Neuronal stem cell (in vitro differentiated cells): ENCODE measurements around the gene LCN2.

Experiments used
- DNase-seq: peaks from one replicate; pipeline ENCODE4 v3.0.0-alpha.2; 2013; ENCODE audit warnings: low spot score
- H2AFZ ChIP-seq: one replicate; pipeline ENCODE4 v1.6.1; 2013; ENCODE audit warnings: mild to moderate bottlenecking, low read length, inconsistent platforms
- H2AK5ac ChIP-seq: 2 replicates; pipeline ENCODE4 v1.6.1; 2013; ENCODE audit warnings: low read depth, mild to moderate bottlenecking, inconsistent platforms, low read length, moderate library complexity, mixed read lengths
- H2BK120ac ChIP-seq: 2 replicates; pipeline ENCODE4 v1.6.1; 2013; ENCODE audit warnings: low read depth, mild to moderate bottlenecking, inconsistent platforms, low read length, moderate library complexity, mixed read lengths
- H2BK12ac ChIP-seq: one replicate; pipeline ENCODE4 v1.6.1; 2013; ENCODE audit warnings: low read length, inconsistent platforms
- H2BK15ac ChIP-seq: 2 replicates; pipeline ENCODE4 v1.6.1; 2013; ENCODE audit warnings: mild to moderate bottlenecking, low read length, inconsistent platforms, mixed read lengths
- H2BK5ac ChIP-seq: one replicate; pipeline ENCODE4 v1.6.1; 2013; ENCODE audit warnings: inconsistent platforms, mild to moderate bottlenecking, low read length, moderate library complexity
- H3K14ac ChIP-seq: one replicate; pipeline ENCODE4 v1.6.1; 2013; ENCODE audit warnings: low read length, inconsistent platforms
- H3K18ac ChIP-seq: 2 replicates; pipeline ENCODE4 v1.6.1; 2013; ENCODE audit warnings: low read length, inconsistent platforms
- H3K23ac ChIP-seq: 2 replicates; pipeline ENCODE4 v1.6.1; 2013; ENCODE audit warnings: low read depth, mild to moderate bottlenecking, mixed read lengths, low read length, inconsistent platforms; ENCODE audit not compliant: poor library complexity
- H3K27ac ChIP-seq: replicated peaks from 3 replicates; pipeline ENCODE4 v1.5.1; 2013; ENCODE audit warnings: low read length, inconsistent platforms
- H3K27me3 ChIP-seq, 3 experiments: 2 replicates each; pipeline ENCODE4 v1.6.1; 2013; ENCODE audit warnings: low read length in 3 of 3, mild to moderate bottlenecking in 2 of 3, inconsistent platforms in 1 of 3, low read depth in 1 of 3, mixed read lengths in 1 of 3, moderate library complexity in 1 of 3; ENCODE audit not compliant: control insufficient read depth in 3 of 3, insufficient read depth in 3 of 3
- H3K36me3 ChIP-seq, 2 donors: replicated peaks in 1 of 2; 2 replicates each; pipeline ENCODE4 v1.6.1; 2013; ENCODE audit warnings: low read length in 2 of 2; ENCODE audit not compliant: control insufficient read depth in 2 of 2, insufficient read depth in 2 of 2
- H3K4ac ChIP-seq: 2 replicates; pipeline ENCODE4 v1.6.1; 2013; ENCODE audit warnings: inconsistent platforms, mild to moderate bottlenecking, low read length, moderate library complexity
- H3K4me1 ChIP-seq, 2 donors: 1 replicate in 1 of 2; 2 replicates in 1 of 2; pipeline ENCODE4 v1.6.1; 2013; ENCODE audit warnings: low read length in 2 of 2, low read depth in 1 of 2; ENCODE audit not compliant: control insufficient read depth in 2 of 2, insufficient read depth in 1 of 2
- H3K4me2 ChIP-seq: one replicate; pipeline ENCODE4 v1.6.1; 2013; ENCODE audit warnings: mild to moderate bottlenecking, low read length, inconsistent platforms; ENCODE audit not compliant: insufficient read depth, poor library complexity, severe bottlenecking
- H3K4me3 ChIP-seq, 2 donors: 2 replicates each; pipeline ENCODE4 v1.5.1; 2013; ENCODE audit warnings: low read length in 2 of 2, mild to moderate bottlenecking in 2 of 2, inconsistent platforms in 1 of 2, moderate library complexity in 1 of 2
- H3K79me1 ChIP-seq: one replicate; pipeline ENCODE4 v1.6.1; 2013; ENCODE audit warnings: low read depth, mild to moderate bottlenecking, inconsistent platforms, low read length, moderate library complexity
- H3K9ac ChIP-seq: one replicate; pipeline ENCODE4 v1.6.1; 2013; ENCODE audit warnings: mild to moderate bottlenecking, low read depth, low read length, inconsistent platforms; ENCODE audit not compliant: poor library complexity
- H3K9me3 ChIP-seq, 2 donors: replicated peaks in 1 of 2; 2 replicates each; pipeline versions ENCODE3 to v1.6.1; 2013; ENCODE audit warnings: low read length in 2 of 2, mild to moderate bottlenecking in 2 of 2, inconsistent platforms in 1 of 2, low read depth in 1 of 2, mixed read lengths in 1 of 2, moderate library complexity in 1 of 2; ENCODE audit not compliant: control insufficient read depth in 2 of 2, insufficient read depth in 1 of 2
- H4K8ac ChIP-seq: one replicate; pipeline ENCODE4 v1.6.1; 2013; ENCODE audit warnings: low read depth, mild to moderate bottlenecking, inconsistent platforms, low read length, moderate library complexity
- H4K91ac ChIP-seq: one replicate; pipeline ENCODE4 v1.6.1; 2013; ENCODE audit warnings: low read length, low read depth, mild to moderate bottlenecking, inconsistent platforms; ENCODE audit not compliant: poor library complexity
- WGBS, 2 donors: extraction: QIAGEN DNeasy Blood & Tissue Kit; methylation state at CpG; one replicate each; pipeline ENCODE4 v1.1.7; 2013; ENCODE audit warnings: missing lambda C conversion rate in 2 of 2, mixed read lengths in 1 of 2; ENCODE audit not compliant: insufficient read length in 2 of 2, insufficient replicate concordance in 1 of 2; ENCODE audit errors: extremely low coverage in 2 of 2; 5-methylcytosine and 5-hydroxymethylcytosine counted together

Gene LCN2

DNA sequence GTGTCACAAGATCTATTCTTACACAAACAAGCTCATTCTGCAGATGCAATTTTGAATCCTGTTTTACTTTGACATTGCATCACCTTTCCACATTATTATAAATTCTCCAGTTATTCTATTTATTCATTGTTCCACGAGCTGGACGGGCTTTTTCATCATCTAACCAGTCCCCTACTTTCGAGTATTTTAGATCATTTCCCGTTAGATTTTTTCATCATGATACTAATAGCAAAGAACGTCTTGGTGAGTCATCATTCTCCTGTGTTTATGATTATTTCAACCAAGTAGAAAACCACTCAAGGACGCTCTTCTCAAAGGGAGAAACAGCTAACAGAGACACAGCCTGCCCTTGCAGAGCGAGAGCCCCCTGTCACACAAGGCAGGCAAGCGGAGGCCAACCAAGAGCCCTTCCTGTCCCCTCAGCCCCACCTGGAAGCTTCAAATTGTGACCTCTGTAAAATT lies 25.9 kb downstream of the LCN2 start:
- no peak overlapping the region for H3K23ac ChIP-seq
- WGBS, 2 donors: no CpG with 5 or more reads among the region's 8 CpGs
- H3K9ac ChIP-seq: no peak overlapping the region
- no peak overlapping the region for H3K4ac ChIP-seq
- no peak overlapping the region for H4K91ac ChIP-seq
- peaks cover 50 to 86% of the 10 kb centered on the region in 2 donors for H3K36me3 ChIP-seq
- H4K8ac ChIP-seq: no peak overlapping the region
- peaks cover 4% of the 10 kb centered on the region for H3K79me1 ChIP-seq
- H3K4me2 ChIP-seq: no peak overlapping the region
- H2BK120ac ChIP-seq: no peak overlapping the region
- no peak overlapping the region for H2BK5ac ChIP-seq
- no peak overlapping the region for H2BK15ac ChIP-seq
- H3K4me3 ChIP-seq: no peak overlapping the region
- DNase-seq: no peak
- no peak overlapping the region for H2AK5ac ChIP-seq
- no peaks in the 10 kb centered on the region for H3K27me3 ChIP-seq
- H3K14ac ChIP-seq: no peak overlapping the region
- H3K4me1 ChIP-seq: no peaks in the 10 kb centered on the region
- no peak overlapping the region for H2AFZ ChIP-seq
- no peak overlapping the region for H3K18ac ChIP-seq
- H3K27ac ChIP-seq: no peak overlapping the region
- no peak overlapping the region for H2BK12ac ChIP-seq
- H3K9me3 ChIP-seq: peaks cover 9 to 13% of the 10 kb centered on the region in 2 donors

DNA sequence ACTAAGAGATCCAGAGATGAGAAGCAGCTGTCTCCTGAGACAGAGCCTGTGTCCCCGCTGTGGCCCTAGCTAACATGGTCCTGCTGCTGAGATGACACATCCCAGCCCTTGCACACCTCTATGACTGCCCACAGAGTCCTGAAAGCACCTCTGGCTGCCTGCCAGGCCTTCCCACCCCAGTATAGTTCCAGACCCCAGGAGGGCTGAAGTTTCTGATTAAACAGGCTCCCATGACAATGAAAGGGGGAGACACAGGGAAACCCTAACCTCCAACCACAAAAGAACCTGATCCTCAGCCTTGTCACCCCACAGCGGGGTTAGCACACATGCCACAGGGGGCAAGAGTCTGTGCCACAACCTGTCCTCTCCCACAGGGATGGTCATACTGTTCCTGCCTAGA lies 26.5 kb downstream of the LCN2 start:
- H2BK120ac ChIP-seq: no peak overlapping the region
- DNase-seq: no peak
- no peak overlapping the region for H3K9ac ChIP-seq
- peaks cover 4% of the 10 kb centered on the region for H3K79me1 ChIP-seq
- no peak overlapping the region for H3K14ac ChIP-seq
- peaks cover 56 to 86% of the 10 kb centered on the region in 2 donors for H3K36me3 ChIP-seq
- no peak overlapping the region for H3K4ac ChIP-seq
- no peak overlapping the region for H4K8ac ChIP-seq
- no peak overlapping the region for H3K18ac ChIP-seq
- H2BK5ac ChIP-seq: no peak overlapping the region
- no CpG with 5 or more reads among the region's 2 CpGs for whole genome bisulfite sequencing, 2 donors
- peaks cover 13 to 16% of the 10 kb centered on the region in 2 donors for H3K9me3 ChIP-seq
- H2BK15ac ChIP-seq: no peak overlapping the region
- H3K4me3 ChIP-seq: no peak overlapping the region
- H4K91ac ChIP-seq: no peak overlapping the region
- no peak overlapping the region for H2AFZ ChIP-seq
- H3K4me2 ChIP-seq: no peak overlapping the region
- H3K4me1 ChIP-seq: no peaks in the 10 kb centered on the region
- H3K23ac ChIP-seq: no peak overlapping the region
- no peak overlapping the region for H2AK5ac ChIP-seq
- H3K27me3 ChIP-seq: no peaks in the 10 kb centered on the region
- H3K27ac ChIP-seq: no peak overlapping the region
- no peak overlapping the region for H2BK12ac ChIP-seq

- Histone ChIP-seq H3K9ac (peak overlapping the region; percentile 72), H2BK15ac (no peak overlapping the region), H3K27ac (no peak overlapping the region), H3K4me1 (no peaks in the 10 kb centered on the region), H3K79me1 (peaks cover 4% of the 10 kb centered on the region), H3K14ac (no peak overlapping the region), H3K23ac (peak overlapping the region; percentile 86), H3K18ac (peak overlapping the region; percentile 48), H2BK12ac (no peak overlapping the region), H3K4ac (no peak overlapping the region), H2AFZ (no peak overlapping the region), H3K36me3 (peaks cover 66 to 92% of the 10 kb centered on the region in 2 donors), H4K91ac (peak overlapping the region; percentile 3), H2AK5ac (no peak overlapping the region), H4K8ac (peak overlapping the region; percentile 92), H3K4me2 (no peak overlapping the region), H2BK120ac (peak overlapping the region; percentile 82), H3K27me3 (no peaks in the 10 kb centered on the region), H2BK5ac (no peak overlapping the region), H3K9me3 (peaks cover 14 to 16% of the 10 kb centered on the region in 2 donors), H3K4me3 (peak overlapping the region in 1 of 2 donors; percentile 36)
- no peak for DNase-seq
- WGBS, 2 donors: no CpG with 5 or more reads among the region's 11 CpGs
Measured at GRCh38 chr9:128178806-128179431, 29.7 kb downstream of the LCN2 start.

GRCh38 chr9:128180001-128180400 lies 30.7 kb downstream of the LCN2 start:
- Histone ChIP-seq H4K91ac (no peak overlapping the region), H3K27me3 (no peaks in the 10 kb centered on the region), H3K36me3 (peaks cover 61 to 92% of the 10 kb centered on the region in 2 donors), H3K79me1 (peaks cover 4% of the 10 kb centered on the region), H4K8ac (no peak overlapping the region), H2AK5ac (no peak overlapping the region), H3K4ac (no peak overlapping the region), H3K9me3 (peaks cover 14 to 16% of the 10 kb centered on the region in 2 donors), H3K4me2 (no peak overlapping the region), H2BK12ac (no peak overlapping the region), H3K27ac (no peak overlapping the region), H3K9ac (no peak overlapping the region), H2BK120ac (no peak overlapping the region), H3K14ac (no peak overlapping the region), H2BK15ac (no peak overlapping the region), H3K23ac (no peak overlapping the region), H2AFZ (no peak overlapping the region), H3K18ac (no peak overlapping the region), H2BK5ac (no peak overlapping the region), H3K4me1 (no peaks in the 10 kb centered on the region), H3K4me3 (no peak overlapping the region)
- no peak for DNase-seq
- no CpG with 5 or more reads among the region's 8 CpGs for WGBS, 2 donors
